Adrenal gland (tissue), 12 donors: ENCODE data around the gene MACF1. TPM values are rescaled to one million over a fixed set of nuclear protein-coding genes. Genes with fewer than 3 reads are reported as not detected.
A peak's percentile ranks its signal among the peaks of the same experiment; 100 is the strongest.
"Not testable (repeated sequence)": the region's sequence is repeated elsewhere in the genome, so short reads cannot be mapped to it uniquely, and the experiment has no call there.

Experiments used
- DNase-seq, 7 donors: peaks; one replicate each; pipeline ENCODE4 v3.0.0-alpha.2; 2019 to 2020
- H3K27ac ChIP-seq, 5 donors: fragments of 200-600 bp; sonication (generic) in 4 of 5; 1 replicate in 3 of 5; 2 replicates in 2 of 5; pipeline versions ENCODE4 v1.5.1 to v1.8.0; 2016 to 2020; ENCODE audit warnings: mild to moderate bottlenecking in 1 of 5
- H3K27me3 ChIP-seq: fragments of 200-600 bp; 2 replicates; pipeline ENCODE4 v1.8.0; 2021
- H3K36me3 ChIP-seq, 2 donors: fragments of 200-600 bp; replicated peaks in 1 of 2; 1 replicate in 1 of 2; 2 replicates in 1 of 2; pipeline versions ENCODE4 v1.5.1 to v1.8.0; 2018 to 2022
- H3K4me1 ChIP-seq, 2 donors: fragments of 200-600 bp; replicated peaks in 1 of 2; 1 replicate in 1 of 2; 2 replicates in 1 of 2; pipeline versions ENCODE4 v1.5.1 to v1.8.0; 2018 to 2021
- H3K4me3 ChIP-seq, 4 donors: fragments of 200-600 bp; sonication (generic) in 3 of 4; one replicate each; pipeline ENCODE4 v1.5.1; 2016 to 2018
- H3K9me3 ChIP-seq, 3 donors: fragments of 200-600 bp; sonication (generic) in 1 of 3; replicated peaks in 1 of 3; 1 replicate in 2 of 3; 2 replicates in 1 of 3; pipeline versions ENCODE4 v1.5.1 to v1.8.0; 2016 to 2021
- POLR2A ChIP-seq, 2 donors: fragments of 450-650 bp; IDR thresholded peaks; one replicate each; pipeline ENCODE4 v1.6.1; 2017; ENCODE audit warnings: antibody characterized with exemption in 2 of 2, mild to moderate bottlenecking in 2 of 2, moderate library complexity in 1 of 2
- WGBS, 4 donors: extraction: QIAGEN DNeasy Blood & Tissue Kit in 2 of 4; methylation state at CpG; one replicate each; pipeline versions ENCODE4 v1.1.5 to v1.1.7; 2013 to 2017; 5-methylcytosine and 5-hydroxymethylcytosine counted together
- intact Hi-C, 2 donors: fragments of 100-400 bp; cut with DNase I; formaldehyde crosslinking; loops; one replicate each; pipeline versions ENCODE4 v1.14.1 to v1.15.0; 2022 to 2023
- polyA plus RNA-seq, 3 donors: library from polyadenylated mRNA; stranded (reverse); fragments of 200-250 nt in 2 of 3; fragments of 350-450 nt in 1 of 3; fragmentation: Illumina TruSeq in 1 of 3; extraction: RNeasy Lipid Tissue Mini Kit (QIAGEN cat#74804) in 1 of 3; gene quantifications; one replicate each; pipeline ENCODE4 v1.2.3, GENCODE V29; 2013 to 2014
- total RNA-seq, 9 donors: library from RNA; depleted of rRNA in 4 of 9; stranded (reverse); fragments of >200 nt in 4 of 9; fragments of 120-200 nt in 1 of 9; fragmentation: NEBNext Ultra II Directional in 1 of 9; extraction: Animal tissue kit (Norgen Biotek cat#: 25700) in 1 of 9; gene quantifications; one replicate each; pipeline versions ENCODE4 v1.1.0 to v1.2.4, GENCODE V29; 2013 to 2023
- TF ChIP-seq, protein P1 (sequence below), 6 experiments: fragments of 450-650 bp in 4 of 6; fragments of 200-600 bp in 2 of 6; sonication (generic) in 1 of 6; IDR thresholded peaks; 1 replicate in 5 of 6; 2 replicates in 1 of 6; pipeline versions ENCODE4 v1.5.1 to v1.8.0; 2016 to 2021; ENCODE audit warnings: antibody characterized with exemption in 6 of 6, mild to moderate bottlenecking in 2 of 6, moderate library complexity in 1 of 6
- donor health status: healthy with polysubstance abuse.
- donor health status: Bipolar disorder and iron deficiency.
- donor health status: DM: yes; HTN: yes; CAD: no.
- donor health status: DM: no; HTN: no; CAD: no.
- donor health status: DM: no; HTN: no; CAD: no.
- donor health status: DM: yes; HTN: yes; CAD: no.

The MACF1 gene
- total and polyA plus RNA-seq, 12 donors: 85.1 to 334 (median 219) TPM

DNA sequence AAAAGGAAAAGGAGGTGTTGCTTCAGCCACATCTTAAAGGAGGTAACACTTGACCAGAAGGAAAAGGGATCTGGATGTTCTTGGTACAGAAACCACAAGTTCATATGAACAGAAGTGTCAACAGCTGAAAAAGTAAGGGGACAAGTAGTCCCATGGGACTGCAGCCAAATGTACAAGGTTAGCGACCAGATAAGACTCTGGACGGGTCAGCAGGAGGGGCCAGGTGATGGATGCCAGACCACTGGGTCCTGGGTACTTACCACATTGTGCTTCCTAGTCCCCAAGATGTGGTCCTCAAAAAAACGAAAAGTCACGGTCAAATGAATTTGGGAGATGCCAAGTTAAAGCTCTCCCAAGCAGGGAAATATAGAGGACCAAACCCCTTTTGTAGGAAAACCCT lies 270.3 kb downstream of the MACF1 start:
- Histone ChIP-seq H3K36me3 (peaks cover 0 to 50% of the 10 kb centered on the region in 2 donors), H3K4me1 (peaks cover 0 to 8% of the 10 kb centered on the region in 2 donors), H3K4me3 (no peak overlapping the region), H3K9me3 (no peaks in the 10 kb centered on the region), H3K27ac (no peak overlapping the region), H3K27me3 (no peaks in the 10 kb centered on the region)
- WGBS, 4 donors: 52 to 58% (median 57%) methylated on average over 4 of the region's 4 CpGs
- TF ChIP-seq POLR2A (IDR thresholded peaks at IDR 0.05): no peak
- TF ChIP-seq, protein P1, sequence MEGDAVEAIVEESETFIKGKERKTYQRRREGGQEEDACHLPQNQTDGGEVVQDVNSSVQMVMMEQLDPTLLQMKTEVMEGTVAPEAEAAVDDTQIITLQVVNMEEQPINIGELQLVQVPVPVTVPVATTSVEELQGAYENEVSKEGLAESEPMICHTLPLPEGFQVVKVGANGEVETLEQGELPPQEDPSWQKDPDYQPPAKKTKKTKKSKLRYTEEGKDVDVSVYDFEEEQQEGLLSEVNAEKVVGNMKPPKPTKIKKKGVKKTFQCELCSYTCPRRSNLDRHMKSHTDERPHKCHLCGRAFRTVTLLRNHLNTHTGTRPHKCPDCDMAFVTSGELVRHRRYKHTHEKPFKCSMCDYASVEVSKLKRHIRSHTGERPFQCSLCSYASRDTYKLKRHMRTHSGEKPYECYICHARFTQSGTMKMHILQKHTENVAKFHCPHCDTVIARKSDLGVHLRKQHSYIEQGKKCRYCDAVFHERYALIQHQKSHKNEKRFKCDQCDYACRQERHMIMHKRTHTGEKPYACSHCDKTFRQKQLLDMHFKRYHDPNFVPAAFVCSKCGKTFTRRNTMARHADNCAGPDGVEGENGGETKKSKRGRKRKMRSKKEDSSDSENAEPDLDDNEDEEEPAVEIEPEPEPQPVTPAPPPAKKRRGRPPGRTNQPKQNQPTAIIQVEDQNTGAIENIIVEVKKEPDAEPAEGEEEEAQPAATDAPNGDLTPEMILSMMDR (IDR thresholded peaks at IDR 0.05): no peak
- intact Hi-C loops: no loop called here
- peak in 3 of 7 donors; percentile 27 to 52 (median 48) for DNase-seq

DNA sequence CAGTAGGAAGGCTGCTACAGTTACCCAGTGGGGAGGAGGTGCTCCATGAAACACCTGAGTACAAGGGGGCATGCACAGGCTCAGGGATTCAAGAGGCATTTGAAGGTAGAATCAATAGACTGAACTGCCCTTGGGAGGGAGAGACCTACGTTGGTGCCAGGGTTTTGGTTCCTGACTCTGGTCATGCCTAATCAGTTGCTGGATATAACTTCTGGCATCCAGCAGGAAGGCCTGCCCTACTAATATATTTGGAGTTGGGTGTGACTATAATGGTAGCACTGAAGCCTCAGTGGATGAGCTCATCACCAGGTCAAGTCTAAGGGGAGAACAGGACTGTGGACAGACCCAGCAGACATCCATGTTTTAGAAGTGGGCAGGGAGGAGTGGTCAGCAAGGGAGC lies 271.1 kb downstream of the MACF1 start:
- DNase-seq, H3K27ac ChIP-seq, intact Hi-C loops, H3K27me3 ChIP-seq, H3K4me3 ChIP-seq, H3K4me1 ChIP-seq, H3K9me3 ChIP-seq: not testable (repeated sequence)
- peaks cover 0 to 54% of the 10 kb centered on the region in 2 donors for H3K36me3 ChIP-seq
- WGBS, 4 donors: 33 to 56% (median 46%) methylated on average over 1 of the region's 1 CpG

DNA sequence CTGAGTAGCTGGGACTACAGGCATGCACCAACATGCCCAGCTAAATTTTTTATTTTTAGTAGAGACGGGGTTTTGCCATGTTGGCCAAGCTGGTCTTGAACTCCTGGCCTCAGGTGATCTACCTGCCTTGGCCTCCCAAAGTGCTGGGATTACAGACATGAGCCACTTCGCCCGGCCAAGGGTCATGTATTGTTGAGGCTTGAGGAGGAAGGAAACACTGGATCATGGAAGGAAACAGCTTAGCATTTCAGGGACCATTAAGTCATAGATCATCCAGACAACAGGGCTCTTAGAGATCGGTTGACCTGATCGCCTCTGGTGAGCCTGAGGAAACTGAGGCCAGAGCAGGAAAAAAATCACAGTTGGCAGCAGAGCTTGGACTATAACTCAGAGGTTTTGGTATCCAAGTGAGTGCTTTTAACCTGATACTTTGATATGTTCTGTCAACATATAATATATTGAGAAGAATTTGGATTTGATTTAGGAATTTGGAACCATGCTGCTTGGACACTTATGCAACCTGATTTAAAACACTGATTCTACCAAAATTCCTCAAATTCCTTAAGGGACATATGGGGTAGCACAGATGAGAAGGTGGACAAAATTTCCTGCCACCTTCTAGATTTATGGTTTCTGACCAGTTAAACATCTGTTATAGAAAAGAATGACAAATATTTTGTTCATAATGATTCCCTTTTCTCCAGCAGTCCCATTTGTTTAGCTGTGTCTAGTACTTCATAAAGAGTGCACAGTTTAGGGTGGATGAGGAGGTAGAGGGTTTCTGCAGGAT lies 273.8 kb downstream of the MACF1 start:
- TF ChIP-seq, protein P1 (IDR thresholded peaks at IDR 0.05): no peak
- TF ChIP-seq POLR2A (IDR thresholded peaks at IDR 0.05): no peak
- 72 to 93% (median 80%) methylated on average over 5 of the region's 5 CpGs for WGBS, 4 donors
- no peak for DNase-seq
- Histone ChIP-seq H3K36me3 (peaks cover 0 to 45% of the 10 kb centered on the region in 2 donors), H3K4me1 (peaks cover 0 to 8% of the 10 kb centered on the region in 2 donors), H3K9me3 (no peaks in the 10 kb centered on the region), H3K27ac (no peak overlapping the region), H3K4me3 (no peak overlapping the region), H3K27me3 (no peaks in the 10 kb centered on the region)
- intact Hi-C loops: no loop called here

DNA sequence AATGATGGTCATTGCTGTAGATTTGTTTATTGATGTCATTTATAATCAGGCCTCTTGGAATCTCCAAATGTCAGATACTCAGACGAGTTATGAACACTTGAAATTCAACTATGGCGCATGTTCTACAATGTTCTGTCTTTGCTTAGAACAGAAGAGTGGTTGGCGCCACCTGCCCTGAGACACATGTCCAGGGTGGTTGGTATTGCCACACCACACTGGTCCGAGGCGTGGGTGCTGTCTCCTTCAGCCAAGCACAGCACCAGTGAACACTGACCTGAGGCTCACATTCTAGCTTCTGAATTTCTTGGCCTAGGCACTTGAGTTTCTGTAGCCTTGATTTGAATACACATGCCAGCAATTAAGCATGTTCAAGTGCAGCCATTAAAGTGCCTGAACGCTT lies 276.8 kb downstream of the MACF1 start:
- DNase-seq: no peak
- intact Hi-C loops: no loop called here
- no peaks in the 10 kb centered on the region for H3K27me3 ChIP-seq
- H3K36me3 ChIP-seq: peaks cover 0 to 60% of the 10 kb centered on the region in 2 donors
- TF ChIP-seq, protein P1 (IDR thresholded peaks at IDR 0.05): no peak
- TF ChIP-seq POLR2A (IDR thresholded peaks at IDR 0.05): no peak
- H3K4me3 ChIP-seq: no peak overlapping the region
- H3K4me1 ChIP-seq: no peaks in the 10 kb centered on the region
- no peaks in the 10 kb centered on the region for H3K9me3 ChIP-seq
- 92 to 98% (median 95%) methylated on average over 5 to 6 of the region's 6 CpGs for WGBS, 4 donors
- H3K27ac ChIP-seq: no peak overlapping the region

DNA sequence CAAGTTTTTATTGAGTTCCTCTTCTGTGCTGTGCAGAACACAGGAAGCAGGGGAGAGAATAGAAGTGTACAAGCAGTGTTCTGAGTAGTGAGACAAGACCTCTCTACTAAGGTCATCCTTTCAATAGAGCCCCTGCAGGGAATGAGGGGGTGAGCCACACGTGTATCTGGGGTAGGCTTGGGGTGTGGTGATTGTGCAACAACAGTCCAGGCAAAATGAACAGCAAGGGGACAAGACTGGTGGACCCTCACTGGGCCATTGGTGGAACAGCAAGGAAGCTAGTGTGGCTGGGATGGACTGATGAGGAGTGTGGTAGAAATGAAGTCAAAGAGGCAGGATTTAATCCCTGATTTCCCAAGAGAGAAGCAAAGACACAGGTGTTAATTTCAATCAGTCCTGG lies 278.8 kb downstream of the MACF1 start:
- Histone ChIP-seq H3K27me3 (no peaks in the 10 kb centered on the region), H3K4me3 (no peak overlapping the region), H3K27ac (no peak overlapping the region), H3K9me3 (no peaks in the 10 kb centered on the region), H3K36me3 (peaks cover 0 to 64% of the 10 kb centered on the region in 2 donors), H3K4me1 (no peaks in the 10 kb centered on the region)
- no peak for TF ChIP-seq POLR2A (IDR thresholded peaks at IDR 0.05)
- TF ChIP-seq, protein P1 (IDR thresholded peaks at IDR 0.05): no peak
- DNase-seq: no peak
- intact Hi-C loops: no loop called here
- 23 to 53% (median 46%) methylated on average over 1 of the region's 1 CpG for WGBS, 4 donors
